HCT116 (cell line): Measurements from ENCODE around the gene TM7SF2.

Source experiments
- CEBPB ChIP-seq: IDR thresholded peaks from 2 replicates; pipeline ENCODE4 v1.6.1; 2012; ENCODE audit warnings: low read depth
- CTCF ChIP-seq, 3 experiments: fragments of 200-600 bp in 1 of 3; sonication (generic) in 1 of 3; IDR thresholded peaks in 2 of 3; conservative IDR thresholded peaks in 1 of 3; 2 replicates each; pipeline ENCODE4 v1.5.1; 2012 to 2017; ENCODE audit warnings: low read depth in 2 of 3, low read length in 2 of 3, antibody characterized with exemption in 1 of 3, borderline replicate concordance in 1 of 3, control low read depth in 1 of 3, mild to moderate bottlenecking in 1 of 3, mixed read lengths in 1 of 3, mixed run types in 1 of 3, moderate library complexity in 1 of 3; ENCODE audit not compliant: insufficient read depth in 1 of 3

GRCh38 chr11:65151331-65151899 lies 39.7 kb downstream of the TM7SF2 start:
- TF ChIP-seq CEBPB (no peak), CTCF (IDR thresholded peaks at IDR 0.05 in 2 of 3, conservative IDR thresholded peaks at IDR 0.05 in 1 of 3; ENCODE audit: borderline replicate concordance in 1 of 3, insufficient read depth in 1 of 3, low read depth in 2 of 3, low read length in 2 of 3) (no peak)
